Gastrocnemius medialis (tissue), 4 donors: ENCODE measurements around the gene CASK. TPM values are rescaled to one million over a fixed set of nuclear protein-coding genes. Genes with fewer than 3 reads are reported as not detected.

Experiments
- ATAC-seq, 2 donors: fragments of 150-250 bp; one replicate each; pipeline ENCODE4 v1.9.1; 2016
- DNase-seq, 2 donors: peaks; one replicate each; pipeline ENCODE4 v3.0.0-alpha.2; 2019
- H3K27ac ChIP-seq, 4 donors: fragments of 200-600 bp; sonication (generic); 1 replicate in 1 of 4; 2 replicates in 3 of 4; pipeline ENCODE4 v1.5.1; 2016 to 2018; ENCODE audit warnings: mild to moderate bottlenecking in 2 of 4, moderate library complexity in 1 of 4
- H3K27me3 ChIP-seq, 3 donors: fragments of 200-600 bp; sonication (generic) in 2 of 3; 1 replicate in 1 of 3; 2 replicates in 2 of 3; pipeline versions ENCODE4 v1.5.1 to v1.6.0; 2016 to 2019; ENCODE audit warnings: mild to moderate bottlenecking in 1 of 3, moderate library complexity in 1 of 3
- H3K36me3 ChIP-seq, 2 donors: fragments of 200-600 bp; sonication (generic) in 1 of 2; one replicate each; pipeline ENCODE4 v1.5.1; 2017 to 2018
- H3K4me1 ChIP-seq, 2 donors: fragments of 200-600 bp; sonication (generic) in 1 of 2; one replicate each; pipeline ENCODE4 v1.5.1; 2016 to 2017; ENCODE audit warnings: mild to moderate bottlenecking in 2 of 2
- H3K4me3 ChIP-seq, 4 donors: fragments of 200-600 bp; sonication (generic) in 3 of 4; 1 replicate in 1 of 4; 2 replicates in 3 of 4; pipeline ENCODE4 v1.5.1; 2016 to 2019; ENCODE audit warnings: mild to moderate bottlenecking in 2 of 4
- H3K9me3 ChIP-seq, 3 donors: fragments of 200-600 bp; sonication (generic) in 2 of 3; 1 replicate in 1 of 3; 2 replicates in 2 of 3; pipeline ENCODE4 v1.5.1; 2016 to 2019
- CTCF ChIP-seq, 5 experiments: fragments of 450-650 bp in 3 of 5; fragments of 200-600 bp in 2 of 5; sonication (generic) in 2 of 5; IDR thresholded peaks in 4 of 5; conservative IDR thresholded peaks in 1 of 5; 1 replicate in 4 of 5; 2 replicates in 1 of 5; pipeline ENCODE4 v1.5.1; 2016 to 2019; ENCODE audit warnings: antibody characterized with exemption in 5 of 5, mild to moderate bottlenecking in 3 of 5, moderate library complexity in 3 of 5
- POLR2A ChIP-seq, 2 donors: fragments of 450-650 bp; IDR thresholded peaks; one replicate each; pipeline ENCODE4 v1.6.1; 2017; ENCODE audit warnings: antibody characterized with exemption in 2 of 2, mild to moderate bottlenecking in 2 of 2, moderate library complexity in 2 of 2
- in situ Hi-C, 4 donors: fragments of 200-750 bp; cut with MboI; loops; one replicate each; pipeline versions ENCODE4 v1.15.0 to v1.8.0; 2017; ENCODE audit warnings: low sequenced_read_pairs in 4 of 4
- intact Hi-C: fragments of 100-400 bp; cut with DNase I; formaldehyde crosslinking; loops from one replicate; pipeline ENCODE4 v1.15.1; 2023; ENCODE audit warnings: low total_unique reads
- total RNA-seq, 4 donors: library from RNA; depleted of rRNA; stranded (reverse); fragments of >200 nt; gene quantifications; one replicate each; pipeline versions ENCODE4 v1.1.0 to v1.2.3, GENCODE V29; 2016

Gene CASK
- total RNA-seq, 4 donors from 2014 or later, result 7.3 to 14.3 (median 10.0) TPM

- no peak for TF ChIP-seq CTCF (IDR thresholded peaks at IDR 0.05 in 4 of 5, conservative IDR thresholded peaks at IDR 0.05 in 1 of 5)
- TF ChIP-seq POLR2A (IDR thresholded peaks at IDR 0.05), result no peak
- Histone ChIP-seq H3K36me3 (no peaks in the 10 kb centered on the region), H3K9me3 (no peaks in the 10 kb centered on the region), H3K4me3 (no peak overlapping the region), H3K27ac (no peak overlapping the region), H3K27me3 (no peaks in the 10 kb centered on the region), H3K4me1 (peaks cover 0 to 4% of the 10 kb centered on the region in 2 donors)
- intact Hi-C loops (no loop called here), in situ Hi-C loops (no loop called here)
- DNase-seq (no peak), ATAC-seq (no peak)
Observed at GRCh38 chrX:41693024-41693423, 230.3 kb downstream of the CASK start.

- TF ChIP-seq CTCF (IDR thresholded peaks at IDR 0.05 in 4 of 5, conservative IDR thresholded peaks at IDR 0.05 in 1 of 5), result no peak
- no peak for TF ChIP-seq POLR2A (IDR thresholded peaks at IDR 0.05)
- ATAC-seq (no peak), DNase-seq (no peak)
- Histone ChIP-seq H3K36me3 (no peaks in the 10 kb centered on the region), H3K9me3 (no peaks in the 10 kb centered on the region), H3K27me3 (no peaks in the 10 kb centered on the region), H3K27ac (no peak overlapping the region), H3K4me1 (peaks cover 0 to 4% of the 10 kb centered on the region in 2 donors), H3K4me3 (no peak overlapping the region)
- intact Hi-C loops, result no loop called here
- in situ Hi-C loops, result no loop called here
Observed at GRCh38 chrX:41692162-41692749, 231.1 kb downstream of the CASK start.

- Histone ChIP-seq H3K4me1 (peaks cover 0 to 4% of the 10 kb centered on the region in 2 donors), H3K4me3 (no peak overlapping the region), H3K27ac (no peak overlapping the region), H3K27me3 (no peaks in the 10 kb centered on the region), H3K9me3 (no peaks in the 10 kb centered on the region), H3K36me3 (no peaks in the 10 kb centered on the region)
- DNase-seq (no peak), ATAC-seq (no peak)
- no peak for TF ChIP-seq CTCF (IDR thresholded peaks at IDR 0.05 in 4 of 5, conservative IDR thresholded peaks at IDR 0.05 in 1 of 5)
- no peak for TF ChIP-seq POLR2A (IDR thresholded peaks at IDR 0.05)
- intact Hi-C loops (no loop called here), in situ Hi-C loops (no loop called here)
Observed at GRCh38 chrX:41689711-41690110, 233.6 kb downstream of the CASK start.

- no peaks in the 10 kb centered on the region for H3K9me3 ChIP-seq
- H3K27me3 ChIP-seq, result no peaks in the 10 kb centered on the region
- intact Hi-C loops (no loop called here), in situ Hi-C loops (no loop called here)
- H3K4me1 ChIP-seq, result peaks cover 0 to 4% of the 10 kb centered on the region in 2 donors
- no peak for ATAC-seq
- no peak within 1 kb of the TSS for H3K27ac ChIP-seq
- no peak within 1 kb of the TSS for H3K4me3 ChIP-seq
- TF ChIP-seq POLR2A (IDR thresholded peaks at IDR 0.05) (no peak), CTCF (IDR thresholded peaks at IDR 0.05 in 4 of 5, conservative IDR thresholded peaks at IDR 0.05 in 1 of 5) (no peak)
- H3K36me3 ChIP-seq, result no peaks in the 10 kb centered on the region
- no peak for DNase-seq
Observed at GRCh38 chrX:41688835-41689234, 234.5 kb downstream of the CASK start, which contains the start of gene GPR34. Gene GPR34 (plus strand): TSS chrX:41688973. CDS start chrX:41695634, 6,661 bp downstream.

GRCh38 chrX:41688156-41688555 is 235.2 kb downstream of the CASK start:
- ATAC-seq (no peak), DNase-seq (no peak)
- Histone ChIP-seq H3K4me1 (peaks cover 0 to 4% of the 10 kb centered on the region in 2 donors), H3K9me3 (no peaks in the 10 kb centered on the region), H3K4me3 (no peak overlapping the region), H3K27ac (no peak overlapping the region), H3K27me3 (no peaks in the 10 kb centered on the region), H3K36me3 (no peaks in the 10 kb centered on the region)
- in situ Hi-C loops, result no loop called here
- TF ChIP-seq POLR2A (IDR thresholded peaks at IDR 0.05), result no peak
- no peak for TF ChIP-seq CTCF (IDR thresholded peaks at IDR 0.05 in 4 of 5, conservative IDR thresholded peaks at IDR 0.05 in 1 of 5)
- intact Hi-C loops, result no loop called here
